HG03469 (cell line): ENCODE data around the gene DBP.

ENCODE experiments used
- ATAC-seq: cut with Tn5 transposase; IDR thresholded peaks from one replicate; pipeline ENCODE4 v1.9.1; 2021; ENCODE audit warnings: mild to moderate bottlenecking, moderate library complexity, moderate number of reproducible peaks; ENCODE audit not compliant: unreplicated experiment

DBP gene

DNA sequence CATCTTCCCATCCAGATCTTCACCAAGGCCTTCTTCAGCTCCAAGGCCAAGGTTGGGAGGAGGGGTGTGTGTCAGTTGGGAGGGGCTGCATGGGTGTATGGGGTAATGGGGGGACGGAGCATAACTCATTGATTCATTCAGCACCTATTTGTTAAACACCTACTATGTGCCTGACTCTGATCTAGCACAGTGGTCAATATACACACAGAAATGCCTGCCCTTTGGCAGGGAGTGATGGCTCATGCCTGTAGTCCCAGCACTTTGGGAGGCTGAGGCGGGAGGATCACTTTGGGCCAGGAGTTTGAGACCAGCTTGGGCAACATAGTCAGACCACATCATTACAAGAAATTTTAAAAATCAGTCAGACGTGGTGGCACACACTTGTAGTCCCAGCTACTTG, 49.8 kb downstream of the DBP start:
- no peak for ATAC-seq

GRCh38 chr19:48582168-48582567, 55.0 kb downstream of the DBP start:
- no peak for ATAC-seq
